Hematopoietic multipotent progenitor cell (in vitro differentiated cells): ENCODE results near the gene CD48. TPM values are rescaled to one million over a fixed set of nuclear protein-coding genes. Genes with fewer than 3 reads are reported as not detected.
A peak's percentile ranks its signal among the peaks of the same experiment; 100 is the strongest.
"Not testable (repeated sequence)": the region's sequence is repeated elsewhere in the genome, so short reads cannot be mapped to it uniquely, and the experiment has no call there.

ENCODE experiments used
- DNase-seq, 3 donors: peaks; one replicate each; pipeline ENCODE4 v3.0.0-alpha.2; 2011 to 2015; ENCODE audit warnings: low read depth in 2 of 3, low spot score in 2 of 3
- total RNA-seq: library from RNA; depleted of rRNA; stranded (reverse); fragments of >200 nt; gene quantifications from one replicate; pipeline ENCODE4 v1.2.3, GENCODE V29; 2012

CD48 gene
- total RNA-seq, 1 donor = 18.0 TPM

DNA sequence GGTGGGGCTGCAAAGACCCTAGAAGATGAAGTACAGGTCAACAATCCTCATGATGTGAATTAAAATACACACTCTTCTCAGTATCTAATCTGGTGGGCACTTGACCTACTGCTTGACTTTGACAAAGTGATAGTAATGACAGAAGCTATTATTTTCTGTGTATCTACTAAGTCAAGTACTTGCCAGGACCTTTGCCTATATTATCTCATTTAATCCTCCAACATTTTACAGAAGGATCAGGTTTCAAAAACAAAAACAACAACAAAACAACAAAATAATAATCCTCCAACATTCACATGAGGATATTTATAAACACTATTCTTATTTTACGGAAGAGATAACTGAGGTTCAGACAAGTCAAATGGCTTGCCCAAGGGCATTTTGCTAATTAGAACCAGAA is 4.4 kb upstream of the CD48 start:
- DNase-seq = no peak

DNA sequence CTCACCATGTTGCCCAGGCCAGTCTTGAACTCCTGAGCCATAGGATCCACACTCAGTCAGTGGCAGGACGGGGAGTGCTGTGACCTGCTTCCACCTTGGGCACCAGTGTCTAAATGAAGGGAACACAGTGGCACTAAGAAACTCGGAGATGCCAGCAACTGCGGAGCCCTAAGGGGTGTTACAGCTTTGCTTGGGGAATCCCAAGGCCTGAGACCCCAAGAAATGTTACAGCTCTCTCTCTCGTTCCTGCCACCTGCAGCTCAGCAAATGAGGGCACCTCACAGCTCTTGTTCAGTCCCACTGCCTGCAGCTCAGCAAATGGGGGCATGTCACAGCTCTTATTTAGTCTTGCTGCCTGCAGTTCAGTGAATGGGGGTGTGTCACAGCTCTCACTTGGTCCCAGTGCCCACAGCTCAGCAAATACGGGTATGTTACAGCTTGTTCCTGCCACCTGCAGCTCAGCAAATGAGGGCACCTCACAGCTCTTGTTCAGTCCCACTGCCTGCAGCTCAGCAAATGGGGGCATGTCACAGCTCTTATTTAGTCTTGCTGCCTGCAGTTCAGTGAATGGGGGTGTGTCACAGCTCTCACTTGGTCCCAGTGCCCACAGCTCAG is 2.5 kb upstream of the CD48 start:
- DNase-seq = not testable (repeated sequence)

DNA sequence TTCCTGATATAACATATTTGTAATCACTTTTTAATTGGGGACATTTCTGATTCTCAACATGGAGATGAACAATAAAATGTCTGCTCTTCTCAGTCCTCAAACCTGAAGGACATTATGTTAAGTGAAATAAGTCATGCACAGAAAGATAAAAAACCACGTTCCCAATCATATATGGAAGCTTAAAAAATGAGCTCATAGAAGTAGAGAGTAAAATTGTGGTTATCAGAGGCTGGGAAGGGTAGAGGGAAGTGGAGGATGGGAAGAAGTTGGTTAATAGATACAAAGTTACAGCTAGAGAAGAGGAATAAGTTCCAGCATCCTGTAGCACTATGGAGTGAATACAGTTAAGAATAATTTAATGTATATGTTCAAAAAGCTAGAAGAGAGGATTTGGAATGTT is 1.5 kb upstream of the CD48 start:
- DNase-seq = no peak

DNA sequence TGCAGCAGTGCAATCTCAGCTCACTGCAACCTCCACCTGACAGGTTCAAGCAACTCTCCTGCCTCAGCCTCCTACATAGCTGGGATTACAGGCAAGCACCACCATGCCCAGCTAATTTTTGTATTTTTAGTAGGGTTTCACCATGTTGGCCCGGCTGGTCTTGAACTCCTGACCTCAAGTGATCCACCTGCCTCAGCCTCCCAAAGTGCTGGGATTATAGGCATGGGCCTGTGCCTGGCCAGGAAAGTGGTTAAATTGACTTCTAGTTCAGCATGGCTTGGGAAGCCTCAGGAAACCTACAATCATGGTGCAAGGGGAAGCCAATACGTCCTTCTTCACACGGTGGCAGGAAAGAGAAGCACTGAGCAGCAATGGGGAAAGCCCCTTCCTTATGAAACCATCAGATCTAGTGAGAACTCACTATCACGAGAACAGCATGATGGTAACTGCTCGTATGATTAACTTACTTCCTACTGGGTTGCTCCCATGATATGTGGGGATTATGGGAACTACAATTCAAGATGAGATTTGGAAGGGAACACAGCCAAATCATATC is 981 bp upstream of the CD48 start:
- DNase-seq = peak; percentile 45 to 53 (median 49)

DNA sequence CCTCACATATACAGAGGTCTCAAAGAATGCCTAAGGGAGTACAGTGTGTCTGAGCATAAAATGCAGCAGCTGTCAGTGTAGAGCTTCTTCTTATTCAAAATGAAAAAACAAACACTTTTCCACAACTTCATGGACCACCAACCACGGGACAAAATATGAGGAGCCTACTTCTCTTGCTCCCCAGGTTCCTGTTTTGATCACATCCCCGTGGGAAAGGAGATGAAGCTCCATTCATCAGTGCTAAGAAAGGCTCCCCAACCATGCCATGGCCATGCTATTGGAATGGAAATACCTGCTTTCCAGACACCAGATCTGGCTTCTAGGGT is 383 bp downstream of the CD48 start:
- no peak for DNase-seq

DNA sequence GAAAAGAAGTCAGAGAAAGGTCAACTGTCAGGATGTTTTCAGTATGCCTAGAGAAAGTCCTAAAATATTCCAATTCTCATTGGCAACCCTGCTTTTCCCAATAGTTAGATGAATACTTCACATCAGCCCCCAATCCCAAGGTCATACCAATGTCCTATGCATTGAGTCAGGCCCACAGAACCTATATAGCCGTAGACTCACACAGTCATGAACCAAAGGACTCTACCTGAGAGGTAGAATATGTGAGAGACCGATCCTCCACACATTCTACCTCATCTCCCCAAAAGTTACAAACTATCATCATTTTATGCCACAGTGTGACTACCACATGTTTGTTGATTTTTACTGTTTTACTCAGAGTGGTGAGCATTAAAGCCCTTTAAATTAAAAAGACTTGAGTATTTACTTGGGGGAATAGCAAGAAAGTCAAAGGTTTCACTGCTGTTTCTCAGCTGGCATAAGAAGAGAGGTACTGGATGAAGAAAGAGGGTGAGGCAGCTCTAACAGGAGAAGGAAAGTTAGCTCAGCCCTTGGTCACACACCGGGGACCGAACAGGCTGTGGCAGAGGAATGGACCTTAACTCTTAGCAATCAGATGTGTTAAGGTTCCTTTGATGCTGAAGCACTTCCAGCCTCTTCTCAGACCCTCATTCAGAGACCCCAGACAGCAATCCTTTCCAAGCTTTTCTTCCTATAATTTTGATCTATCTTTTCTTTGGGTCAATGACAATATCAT is 937 bp downstream of the CD48 start:
- DNase-seq = no peak

DNA sequence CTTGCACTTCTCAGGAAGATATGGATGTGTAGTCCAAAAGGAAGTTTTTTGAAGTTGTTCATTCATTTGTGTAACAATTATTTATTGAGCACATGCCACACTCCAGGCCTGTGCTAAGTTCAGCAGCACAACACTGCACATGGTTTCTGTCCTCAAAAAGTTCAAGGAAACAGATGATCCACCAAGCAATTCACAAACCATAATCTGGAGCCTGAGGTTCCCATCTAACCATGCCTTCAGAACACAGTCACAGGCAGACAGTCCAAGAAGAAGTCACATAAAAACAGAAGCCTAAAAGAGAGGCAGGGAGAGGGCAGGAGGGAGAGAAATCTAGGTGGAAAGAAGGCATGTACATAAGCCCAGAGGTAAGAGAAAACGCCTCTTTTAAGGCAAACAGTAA is 1.9 kb downstream of the CD48 start:
- DNase-seq = no peak

DNA sequence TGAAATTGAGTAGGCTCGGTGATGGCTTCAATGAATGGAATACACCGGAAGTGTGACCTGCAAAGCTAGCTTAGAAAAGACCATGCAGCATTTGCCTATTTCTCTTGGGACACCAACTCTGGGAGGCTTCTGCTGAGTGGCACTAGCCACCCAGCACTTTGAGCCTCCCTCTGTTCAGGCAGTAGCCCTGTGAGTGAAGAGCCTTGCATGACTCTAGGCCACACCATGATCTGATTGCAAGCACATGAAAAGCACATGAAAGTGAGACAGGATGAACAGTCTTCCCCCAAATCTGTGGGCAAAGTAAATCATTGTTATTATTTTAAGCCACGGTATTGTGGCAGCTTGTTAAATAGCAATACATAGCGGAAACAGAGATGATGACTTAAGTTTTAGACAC is 2.8 kb downstream of the CD48 start:
- no peak for DNase-seq

DNA sequence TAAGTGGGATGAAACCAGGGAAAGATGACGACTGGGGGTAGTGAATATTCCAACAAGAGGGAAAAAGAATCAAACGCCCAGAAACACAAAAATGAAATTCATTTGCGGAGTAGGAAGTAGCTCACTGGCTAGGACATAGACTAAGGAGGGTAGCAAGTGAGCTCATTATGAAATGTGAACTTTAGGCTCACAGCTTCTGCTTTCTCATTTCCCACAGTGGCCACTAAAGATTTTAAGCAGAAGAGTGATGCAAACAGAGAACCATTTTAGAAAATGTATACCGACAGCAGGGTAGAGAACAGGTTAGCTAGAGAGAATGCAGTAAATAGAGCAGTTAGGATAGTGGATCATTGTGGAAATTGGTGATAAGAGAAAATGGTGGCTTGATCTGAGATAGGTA is 3.5 kb downstream of the CD48 start:
- peak in 1 of 3 donors; percentile 55 for DNase-seq

DNA sequence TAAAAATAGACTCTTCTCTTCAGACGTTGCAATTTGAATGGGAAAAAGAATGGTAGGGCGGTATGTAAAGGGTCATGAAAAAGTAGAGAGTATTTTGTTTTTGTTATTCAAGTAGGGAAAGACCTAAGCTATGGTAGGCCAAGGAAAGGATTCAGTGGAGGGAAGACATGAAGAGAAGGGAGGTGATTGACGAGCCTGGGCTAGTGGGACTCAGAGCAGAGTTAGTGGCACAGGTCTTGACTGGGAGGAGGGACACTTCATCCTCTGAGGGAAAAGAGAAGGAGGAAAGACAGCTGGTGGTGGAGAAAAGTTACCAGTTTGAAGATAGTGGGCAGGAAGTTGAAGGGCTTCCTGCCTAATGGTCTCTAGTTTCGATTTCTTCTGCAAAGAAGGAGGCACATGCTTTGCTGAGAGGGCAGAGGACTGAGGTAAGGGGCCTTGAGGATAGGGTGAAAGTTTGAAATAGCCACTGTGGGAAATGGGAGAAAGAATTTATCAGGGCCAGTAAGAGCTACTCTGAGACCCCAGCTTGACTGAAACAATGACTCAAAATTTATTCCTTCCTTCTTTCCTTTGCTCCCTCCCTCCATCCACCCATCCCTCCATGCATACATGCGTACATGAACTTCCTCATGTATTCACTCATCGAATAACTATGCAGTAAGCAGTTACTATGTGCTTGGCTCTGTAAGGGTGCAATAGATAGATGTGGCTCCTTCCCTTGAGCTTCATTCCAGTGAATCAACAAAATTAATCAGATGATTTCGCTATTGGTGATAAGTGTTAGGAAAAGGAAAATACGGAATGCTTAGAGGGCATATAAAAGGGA is 4.2 kb downstream of the CD48 start:
- no peak for DNase-seq

DNA sequence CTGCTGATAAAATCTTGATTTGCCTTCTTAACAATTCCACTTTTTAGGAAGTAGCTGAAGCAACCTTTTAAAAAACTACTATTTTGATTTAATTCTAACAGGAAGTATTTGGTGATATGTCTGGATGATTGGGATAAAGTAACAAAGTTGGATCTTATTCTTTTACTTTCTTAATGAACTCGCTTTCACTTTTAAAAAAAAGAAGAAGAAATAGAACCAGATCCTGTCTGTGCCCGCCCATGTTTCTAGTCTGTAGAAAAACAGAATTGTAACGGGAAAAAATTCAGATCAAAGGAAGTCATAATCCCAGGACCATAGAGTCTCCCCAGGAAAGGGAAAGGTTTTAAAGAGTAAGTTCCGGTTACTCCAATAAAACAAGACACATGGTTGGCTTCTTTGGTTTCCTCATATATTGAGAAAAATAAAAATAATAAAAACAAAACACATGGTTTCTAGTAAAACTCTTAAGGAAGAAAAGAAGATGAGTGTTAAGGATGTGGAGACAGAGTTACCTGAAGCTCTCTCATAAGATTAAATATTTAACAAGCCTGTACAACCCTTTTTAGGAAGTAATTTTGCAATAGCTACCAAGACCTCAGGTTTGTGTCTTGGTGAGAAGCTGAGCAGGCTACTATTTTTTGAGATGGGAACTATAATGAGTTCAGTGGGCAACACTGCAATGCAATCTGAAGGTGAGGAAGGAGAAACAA is 4.9 kb downstream of the CD48 start:
- no peak for DNase-seq

DNA sequence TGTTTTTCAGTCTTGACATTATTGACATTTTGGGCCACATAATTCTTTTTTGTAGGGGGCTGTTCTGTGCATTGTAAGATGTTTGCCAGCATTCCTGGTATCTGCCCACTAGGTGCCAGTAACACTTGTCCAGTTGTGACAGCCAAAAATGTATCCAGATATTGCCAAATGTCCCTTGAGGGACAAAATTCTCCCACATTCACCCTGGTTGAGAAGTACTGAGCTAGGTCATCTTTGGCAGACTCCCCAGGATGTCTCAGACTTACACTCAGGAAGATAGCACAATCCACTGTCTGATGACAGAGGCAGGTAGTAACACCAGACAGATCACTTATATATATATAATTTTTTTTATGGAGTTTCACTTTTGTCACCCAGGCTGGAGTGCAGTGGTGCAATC is 5.9 kb downstream of the CD48 start:
- no peak for DNase-seq

DNA sequence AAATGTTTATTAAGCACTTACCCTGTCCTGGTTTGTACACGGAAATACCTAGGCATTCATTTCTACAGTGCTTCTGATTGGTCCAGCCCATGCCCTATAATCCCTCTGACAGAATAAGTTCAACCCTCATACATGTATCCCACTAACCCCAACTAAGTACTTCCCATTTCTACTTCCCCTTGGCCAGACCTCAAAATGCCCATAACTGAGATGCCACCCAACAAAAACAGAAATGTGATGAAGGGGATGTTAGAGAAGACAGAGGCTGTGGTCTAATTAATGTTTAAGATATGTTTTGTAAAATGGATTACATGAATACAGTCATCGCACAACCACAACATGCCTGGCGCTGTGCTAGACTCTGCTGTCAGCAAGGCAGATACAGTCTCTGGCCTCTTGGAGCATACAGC is 6.4 kb downstream of the CD48 start:
- DNase-seq = not testable (repeated sequence)

DNA sequence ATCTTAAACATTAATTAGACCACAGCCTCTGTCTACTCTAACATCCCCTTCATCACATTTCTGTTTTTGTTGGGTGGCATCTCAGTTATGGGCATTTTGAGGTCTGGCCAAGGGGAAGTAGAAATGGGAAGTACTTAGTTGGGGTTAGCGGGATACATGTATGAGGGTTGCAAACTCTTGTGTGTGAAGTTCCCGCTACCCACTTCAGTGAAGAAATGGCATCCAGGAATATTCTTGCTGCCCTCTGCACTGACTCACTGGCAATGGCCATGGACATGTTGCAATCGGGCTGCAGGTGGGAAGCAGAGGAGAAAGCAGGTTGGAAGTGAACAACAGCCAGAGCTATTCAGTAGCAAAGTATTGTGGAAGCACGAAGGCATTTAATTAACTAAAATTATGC is 7.4 kb downstream of the CD48 start:
- DNase-seq = peak in 1 of 3 donors; percentile 51

DNA sequence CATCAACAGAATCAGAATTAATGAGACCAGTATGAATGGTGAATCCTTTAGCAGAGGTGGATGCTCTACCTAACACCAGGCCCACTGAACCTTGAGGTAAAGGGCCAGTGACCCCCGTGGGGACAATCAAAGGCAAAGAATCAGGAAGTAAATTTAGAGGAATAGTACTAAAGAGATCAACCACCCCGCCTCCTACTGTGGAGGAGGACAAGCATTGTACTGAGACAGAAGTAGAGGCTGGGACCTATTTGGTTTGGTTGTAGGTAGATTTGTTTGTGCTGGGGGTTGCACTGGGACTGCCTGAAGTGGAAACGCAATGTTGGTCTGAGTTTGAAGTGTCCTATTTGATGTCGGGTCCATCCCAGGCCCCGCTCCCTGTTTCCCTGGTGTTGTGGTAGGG is 9.5 kb downstream of the CD48 start:
- no peak for DNase-seq

DNA sequence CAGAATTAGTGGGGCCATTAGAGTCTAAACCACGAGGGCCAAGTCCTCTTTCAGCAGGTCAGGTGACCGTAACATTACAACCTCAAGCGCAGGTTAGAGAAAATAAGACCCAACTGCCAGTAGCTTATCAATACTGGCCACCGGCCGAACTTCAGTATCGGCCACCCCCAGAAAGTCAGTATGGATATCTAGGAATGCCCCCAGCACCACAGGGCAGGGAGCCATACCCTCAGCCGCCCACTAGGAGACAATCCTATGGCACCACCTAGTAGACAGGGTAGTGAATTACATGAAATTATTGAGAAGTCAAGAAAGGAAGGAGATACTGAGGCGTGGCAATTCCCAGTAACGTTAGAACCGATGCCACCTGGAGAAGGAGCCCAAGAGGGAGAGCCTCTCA is 19.2 kb downstream of the CD48 start:
- not testable (repeated sequence) for DNase-seq

DNA sequence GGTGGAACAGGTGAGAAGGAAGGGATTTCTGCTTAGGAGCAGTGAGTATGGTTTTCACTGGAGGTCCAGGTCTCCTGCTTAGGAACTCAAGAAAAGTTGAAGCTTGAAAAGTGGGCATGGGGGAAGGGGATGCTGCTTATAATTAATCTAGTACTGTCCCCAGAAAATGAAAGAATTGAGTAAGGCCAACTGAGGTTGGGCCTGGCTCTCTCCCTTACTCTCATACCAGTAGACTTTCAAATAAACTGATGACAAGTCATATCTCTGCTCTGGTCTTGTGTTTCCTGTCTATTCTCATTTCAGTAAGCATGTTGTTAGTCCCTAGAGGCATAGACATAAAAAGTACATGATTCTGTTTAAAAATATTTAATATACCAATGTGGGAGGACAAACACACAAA is 26.4 kb downstream of the CD48 start:
- no peak for DNase-seq

DNA sequence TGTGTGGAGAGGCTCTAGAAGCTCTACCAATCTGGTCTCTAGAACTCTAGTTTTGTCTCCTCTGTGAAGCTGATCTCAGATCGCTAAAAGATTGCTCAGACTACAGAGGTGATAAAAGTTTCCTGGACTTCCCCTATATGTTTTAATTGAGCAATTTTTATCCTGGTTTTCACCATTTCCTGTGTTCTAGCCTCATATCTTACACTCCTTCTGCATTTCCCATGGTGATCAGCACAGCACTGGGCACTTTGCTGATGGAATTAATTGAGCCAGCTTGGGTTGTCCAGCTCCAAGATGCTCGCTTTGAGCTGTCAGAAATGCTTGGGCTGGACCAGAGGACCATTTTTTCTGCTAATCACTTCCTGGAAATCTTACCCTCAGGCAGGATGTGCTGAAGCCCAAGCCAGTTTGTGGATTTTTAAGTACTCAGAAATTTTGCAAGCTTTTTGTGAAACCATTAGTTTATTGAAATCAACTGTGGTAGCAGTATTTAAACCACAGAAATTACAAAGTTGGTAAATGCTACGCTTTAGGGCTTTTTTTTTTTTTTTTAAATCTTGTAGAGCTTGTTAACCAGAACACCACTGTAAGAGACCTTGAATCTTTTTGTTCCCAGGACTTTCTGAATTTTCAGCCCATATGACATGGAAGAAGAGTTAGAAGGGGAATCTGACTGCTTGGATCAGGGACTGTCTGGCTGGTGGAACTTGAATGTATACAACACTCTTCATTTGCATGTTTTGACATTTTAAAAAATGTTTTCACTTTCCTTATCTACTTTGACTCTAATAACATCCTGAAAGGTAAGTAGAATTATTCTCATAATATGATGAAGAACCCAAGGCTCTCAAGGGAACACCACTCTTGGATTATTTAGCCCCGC is 28.4 kb downstream of the CD48 start:
- no peak for DNase-seq

DNA sequence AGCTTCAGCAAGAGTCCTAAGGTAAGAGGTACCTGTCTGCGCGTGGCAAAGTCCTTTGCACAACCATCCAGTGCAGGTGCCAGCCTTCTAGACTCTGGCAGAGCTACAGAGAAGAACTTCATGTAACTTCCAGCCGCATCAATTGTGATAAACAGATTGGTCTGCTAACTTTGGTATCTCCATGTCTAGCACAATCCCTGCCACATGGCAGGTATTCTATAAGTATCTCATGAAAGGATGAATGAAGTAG is 29.8 kb downstream of the CD48 start:
- no peak for DNase-seq
